Urinary bladder (tissue), 4 donors: ENCODE data around the gene RPA1. TPM values are rescaled to one million over a fixed set of nuclear protein-coding genes. Genes with fewer than 3 reads are reported as not detected.
"Not testable (repeated sequence)": the region's sequence is repeated elsewhere in the genome, so short reads cannot be mapped to it uniquely, and the experiment has no call there.

Source experiments
- DNase-seq: peaks from one replicate; pipeline ENCODE4 v3.0.0-alpha.2; 2015; ENCODE audit errors: extremely low spot score
- H3K27ac ChIP-seq: one replicate; pipeline ENCODE4 v1.5.1; 2013; ENCODE audit warnings: low read depth, mild to moderate bottlenecking, moderate library complexity
- H3K36me3 ChIP-seq: one replicate; pipeline ENCODE4 v1.6.1; 2013; ENCODE audit warnings: mild to moderate bottlenecking, moderate library complexity; ENCODE audit not compliant: insufficient read depth
- H3K4me1 ChIP-seq: one replicate; pipeline ENCODE4 v1.6.1; 2013; ENCODE audit warnings: mild to moderate bottlenecking, moderate library complexity; ENCODE audit not compliant: insufficient read depth
- H3K4me3 ChIP-seq: one replicate; pipeline ENCODE4 v1.5.1; 2013; ENCODE audit warnings: low read depth, low read length
- WGBS: extraction: QIAGEN DNeasy Blood & Tissue Kit; methylation state at CpG from one replicate; pipeline ENCODE4 v1.1.7; 2013; 5-methylcytosine and 5-hydroxymethylcytosine counted together
- polyA plus RNA-seq: library from polyadenylated mRNA; stranded (reverse); fragments of 200-250 nt; gene quantifications from one replicate; pipeline ENCODE4 v1.2.3, GENCODE V29; 2013
- total RNA-seq: library from RNA; depleted of rRNA; stranded (reverse); fragments of >200 nt; gene quantifications from one replicate; pipeline ENCODE4 v1.2.3, GENCODE V29; 2014
- donor health status: healthy with polysubstance abuse.
- donor health status: healthy.

Gene RPA1
- total and polyA plus RNA-seq, 2 donors = 23.9 to 46.3 TPM

GRCh38 chr17:1873418-1873817, 43.6 kb downstream of the RPA1 start:
- DNase-seq = no peak
- Histone ChIP-seq H3K36me3 (peaks cover 5% of the 10 kb centered on the region), H3K4me1 (peaks cover 2% of the 10 kb centered on the region), H3K27ac (no peak overlapping the region), H3K4me3 (no peak overlapping the region)
- WGBS = 93% methylated on average over 9 of the region's 9 CpGs

GRCh38 chr17:1875597-1875996, 45.8 kb downstream of the RPA1 start:
- WGBS = 90% methylated on average over 4 of the region's 4 CpGs
- Histone ChIP-seq H3K27ac (no peak overlapping the region), H3K36me3 (peaks cover 10% of the 10 kb centered on the region), H3K4me1 (peaks cover 2% of the 10 kb centered on the region), H3K4me3 (no peak overlapping the region)
- DNase-seq = no peak

GRCh38 chr17:1878419-1879121, 48.8 kb downstream of the RPA1 start:
- no peak overlapping the region for H3K4me3 ChIP-seq
- no peak overlapping the region for H3K27ac ChIP-seq
- H3K36me3 ChIP-seq = peaks cover 10% of the 10 kb centered on the region
- 88% methylated on average over 17 of the region's 17 CpGs for WGBS
- no peak for DNase-seq
- no peaks in the 10 kb centered on the region for H3K4me1 ChIP-seq

GRCh38 chr17:1880851-1881630, 51.2 kb downstream of the RPA1 start:
- H3K36me3 ChIP-seq = peaks cover 10% of the 10 kb centered on the region
- no peak overlapping the region for H3K4me3 ChIP-seq
- no peak for DNase-seq
- H3K27ac ChIP-seq = no peak overlapping the region
- no peaks in the 10 kb centered on the region for H3K4me1 ChIP-seq
- 65% methylated on average over 12 of the region's 12 CpGs for WGBS

GRCh38 chr17:1882836-1883235, 53.0 kb downstream of the RPA1 start:
- Histone ChIP-seq H3K36me3 (peaks cover 10% of the 10 kb centered on the region), H3K27ac (no peak overlapping the region), H3K4me3 (no peak overlapping the region), H3K4me1 (no peaks in the 10 kb centered on the region)
- 81% methylated on average over 10 of the region's 10 CpGs for WGBS
- DNase-seq = no peak

GRCh38 chr17:1883536-1883935, 53.7 kb downstream of the RPA1 start:
- Histone ChIP-seq H3K36me3 (peaks cover 10% of the 10 kb centered on the region), H3K4me1 (no peaks in the 10 kb centered on the region), H3K27ac (no peak overlapping the region), H3K4me3 (no peak overlapping the region)
- no peak for DNase-seq
- 97% methylated on average over 16 of the region's 16 CpGs for WGBS

- WGBS = 94% methylated on average over 14 of the region's 14 CpGs
- Histone ChIP-seq H3K27ac (no peak overlapping the region), H3K36me3 (peaks cover 4% of the 10 kb centered on the region), H3K4me1 (no peaks in the 10 kb centered on the region), H3K4me3 (no peak overlapping the region)
- no peak for DNase-seq
These were observed 58.9 kb downstream of the RPA1 start for GRCh38 chr17:1888741-1889140.

- H3K36me3 ChIP-seq = peaks cover 4% of the 10 kb centered on the region
- no peak for DNase-seq
- H3K4me3 ChIP-seq = no peak overlapping the region
- no peak overlapping the region for H3K27ac ChIP-seq
- WGBS = 83% methylated on average over 15 of the region's 15 CpGs
- H3K4me1 ChIP-seq = no peaks in the 10 kb centered on the region
These were observed 61.1 kb downstream of the RPA1 start for GRCh38 chr17:1890758-1891450.

- Histone ChIP-seq H3K27ac (no peak overlapping the region), H3K4me3 (no peak overlapping the region), H3K4me1 (no peaks in the 10 kb centered on the region), H3K36me3 (peaks cover 3% of the 10 kb centered on the region)
- DNase-seq = no peak
- 91% methylated on average over 7 of the region's 7 CpGs for WGBS
These were observed 65.0 kb downstream of the RPA1 start for GRCh38 chr17:1894753-1895339.

GRCh38 chr17:1895479-1895878, 65.7 kb downstream of the RPA1 start:
- not testable (repeated sequence) for H3K4me3 ChIP-seq, H3K4me1 ChIP-seq, DNase-seq, H3K36me3 ChIP-seq, H3K27ac ChIP-seq
- WGBS = 94% methylated on average over 11 of the region's 11 CpGs

- peaks cover 3% of the 10 kb centered on the region for H3K36me3 ChIP-seq
These were observed 66.7 kb downstream of the RPA1 start for GRCh38 chr17:1896243-1897104.

GRCh38 chr17:1897105-1897656, 67.4 kb downstream of the RPA1 start:
- H3K36me3 ChIP-seq = peaks cover 3% of the 10 kb centered on the region
- H3K4me3 ChIP-seq = no peak overlapping the region
- no peaks in the 10 kb centered on the region for H3K4me1 ChIP-seq
- DNase-seq = no peak
- no peak overlapping the region for H3K27ac ChIP-seq
- WGBS = 83% methylated on average over 18 of the region's 18 CpGs

More at GRCh38 chr17:1896243-1897104, 66.7 kb downstream of the RPA1 start:
- DNase-seq = no peak
- Histone ChIP-seq H3K4me3 (no peak overlapping the region), H3K4me1 (no peaks in the 10 kb centered on the region), H3K27ac (no peak overlapping the region)
- WGBS = 77% methylated on average over 25 of the region's 25 CpGs
